T-cell (primary cell): ENCODE measurements around the gene ETV6. TPM values are rescaled to one million over a fixed set of nuclear protein-coding genes. Genes with fewer than 3 reads are reported as not detected.
"Not testable (repeated sequence)": the region's sequence is repeated elsewhere in the genome, so short reads cannot be mapped to it uniquely, and the experiment has no call there.

Experiments used
- ATAC-seq, 4 experiments: fragments of 200-7000 bp in 3 of 4; fragments of 150-1000 bp in 1 of 4; cut with Tn5 transposase; replicated peaks in 1 of 4; 1 replicate in 3 of 4; 2 replicates in 1 of 4; pipeline ENCODE4 v1.10.0; 2021; ENCODE audit warnings: moderate library complexity in 3 of 4, mild to moderate bottlenecking in 2 of 4, moderate number of reproducible peaks in 1 of 4
- CTCF ChIA-PET, 2 donors: fragments of 300-600 bp; sonication (Branson Sonifier 250); formaldehyde crosslinking; loops; one replicate each; lab custom pipeline; 2022; ENCODE audit warnings: antibody characterized with exemption in 2 of 2; lab: Charles Lee
- POLR2A ChIA-PET, 2 donors: fragments of 300-600 bp; sonication (Branson Sonifier 250); formaldehyde crosslinking; loops; one replicate each; lab custom pipeline; 2022; ENCODE audit warnings: antibody characterized with exemption in 2 of 2; lab: Charles Lee
- DNase-seq, 35 experiments: peaks; one replicate each; pipeline versions ENCODE4 v3.0.0 to v3.0.0-alpha.2; 2013 to 2023
- H3K27ac ChIP-seq: one replicate; pipeline ENCODE4 v1.5.1; 2013; ENCODE audit warnings: low read length
- H3K27me3 ChIP-seq, 2 experiments: replicated peaks in 1 of 2; 1 replicate in 1 of 2; 2 replicates in 1 of 2; pipeline versions ENCODE4 v1.6.1 to v1.7.0; 2013; ENCODE audit warnings: low read length in 1 of 2, mixed read lengths in 1 of 2; ENCODE audit not compliant: control insufficient read depth in 2 of 2, insufficient read depth in 2 of 2; ENCODE audit errors: extremely low read depth in 1 of 2
- H3K36me3 ChIP-seq, 2 donors: 1 replicate in 1 of 2; 2 replicates in 1 of 2; pipeline versions ENCODE4 v1.6.1 to v1.7.0; 2013; ENCODE audit warnings: low read length in 1 of 2; ENCODE audit not compliant: control insufficient read depth in 2 of 2, insufficient read depth in 1 of 2; ENCODE audit errors: extremely low read depth in 1 of 2
- H3K4me1 ChIP-seq, 2 experiments: 1 replicate in 1 of 2; 2 replicates in 1 of 2; pipeline versions ENCODE4 v1.6.1 to v1.7.0; 2013; ENCODE audit warnings: low read length in 2 of 2, mixed read lengths in 1 of 2; ENCODE audit not compliant: insufficient read depth in 2 of 2, control insufficient read depth in 1 of 2; ENCODE audit errors: extremely low read depth in 1 of 2
- H3K4me3 ChIP-seq, 2 donors: 1 replicate in 1 of 2; 2 replicates in 1 of 2; pipeline versions ENCODE4 v1.5.1 to v1.7.0; 2013; ENCODE audit warnings: mild to moderate bottlenecking in 2 of 2, low read length in 1 of 2, moderate library complexity in 1 of 2; ENCODE audit not compliant: control insufficient read depth in 1 of 2; ENCODE audit errors: extremely low read depth in 1 of 2
- H3K9me3 ChIP-seq: 2 replicates; pipeline ENCODE4 v1.7.0; 2013
- H3K27ac Mint-ChIP-seq, 2 donors: one replicate each; pipeline ENCODE4 v1.8.0; 2020 to 2021; ENCODE audit warnings: mild to moderate bottlenecking in 2 of 2, mixed read lengths in 2 of 2
- H3K27me3 Mint-ChIP-seq, 2 donors: one replicate each; pipeline ENCODE4 v1.8.0; 2021 to 2022; ENCODE audit warnings: mixed read lengths in 2 of 2
- H3K36me3 Mint-ChIP-seq: one replicate; pipeline ENCODE4 v1.8.0; 2021; ENCODE audit warnings: mixed read lengths
- H3K4me1 Mint-ChIP-seq, 3 donors: one replicate each; pipeline ENCODE4 v1.8.0; 2020 to 2022; ENCODE audit warnings: mixed read lengths in 3 of 3, mild to moderate bottlenecking in 1 of 3
- H3K4me3 Mint-ChIP-seq, 3 donors: one replicate each; pipeline ENCODE4 v1.8.0; 2020 to 2022; ENCODE audit warnings: mild to moderate bottlenecking in 3 of 3, mixed read lengths in 3 of 3, moderate library complexity in 3 of 3
- H3K9me3 Mint-ChIP-seq, 3 donors: one replicate each; pipeline ENCODE4 v1.8.0; 2020 to 2022; ENCODE audit warnings: mixed read lengths in 3 of 3
- WGBS: methylation state at CpG from one replicate; pipeline ENCODE4 v1.1.5; 2013; ENCODE audit warnings: missing lambda C conversion rate; ENCODE audit not compliant: insufficient coverage; 5-methylcytosine and 5-hydroxymethylcytosine counted together
- total RNA-seq, 35 experiments: library from RNA in 6 of 35; stranded (reverse) in 6 of 35; fragments of 120-200 nt in 1 of 35; gene quantifications; one replicate each; pipeline versions ENCODE4 v1.2.1 to v1.2.4 and lab custom pipeline; 2013 to 2026

Gene ETV6
- total RNA-seq, 5 donors from 2014 or later (not counting 1 experiment from before 2014, with no cell fraction given) = 24.8 to 36.3 (median 31.3) TPM

GRCh38 chr12:11628353-11628752, 21.1 kb upstream of the ETV6 start:
- no peak overlapping the region for H3K4me3 ChIP-seq
- Mint-ChIP-seq H3K4me3 (no peak overlapping the region), H3K36me3 (no peaks in the 10 kb centered on the region), H3K4me1 (no peaks in the 10 kb centered on the region), H3K27ac (no peak overlapping the region), H3K27me3 (no peaks in the 10 kb centered on the region), H3K9me3 (peaks cover 0 to 4% (median 0%) of the 10 kb centered on the region in 3 donors)
- H3K4me1 ChIP-seq = no peaks in the 10 kb centered on the region
- WGBS = 67% methylated on average over 3 of the region's 7 CpGs
- no peaks in the 10 kb centered on the region for H3K9me3 ChIP-seq
- no peaks in the 10 kb centered on the region for H3K36me3 ChIP-seq
- ChIA-PET POLR2A (interaction anchor here in 1 of 2 donors (0.5 kb wide), 1 partner anchor 204 kb away, joined by 4 read pairs; no protein-coding TSS in a partner anchor), CTCF (interaction anchor here in 1 of 2 donors (0.7 kb wide), 1 partner anchor 45 kb away, joined by 3 read pairs; no protein-coding TSS in a partner anchor)
- H3K27me3 ChIP-seq = no peaks in the 10 kb centered on the region
- no peak for DNase-seq
- no peak for ATAC-seq
- no peak overlapping the region for H3K27ac ChIP-seq

GRCh38 chr12:11630046-11630706, 19.3 kb upstream of the ETV6 start:
- whole genome bisulfite sequencing = 94% methylated on average over 2 of the region's 5 CpGs
- H3K27ac Mint-ChIP-seq = no peak overlapping the region
- no peaks in the 10 kb centered on the region for H3K36me3 Mint-ChIP-seq
- Histone ChIP-seq H3K36me3 (no peaks in the 10 kb centered on the region), H3K4me3 (no peak overlapping the region), H3K4me1 (no peaks in the 10 kb centered on the region), H3K27ac (no peak overlapping the region), H3K9me3 (no peaks in the 10 kb centered on the region), H3K27me3 (no peaks in the 10 kb centered on the region)
- ChIA-PET CTCF (interaction anchor here in 1 of 2 donors (1.0 kb wide), 1 partner anchor 293 kb away, joined by 3 read pairs; no protein-coding TSS in a partner anchor), POLR2A (no interaction called here)
- H3K9me3 Mint-ChIP-seq = no peaks in the 10 kb centered on the region
- H3K4me1 Mint-ChIP-seq = no peaks in the 10 kb centered on the region
- no peak overlapping the region for H3K4me3 Mint-ChIP-seq
- DNase-seq (no peak), ATAC-seq (no peak)
- H3K27me3 Mint-ChIP-seq = no peaks in the 10 kb centered on the region

GRCh38 chr12:11631288-11631687, 18.2 kb upstream of the ETV6 start:
- no peaks in the 10 kb centered on the region for H3K4me1 ChIP-seq
- Mint-ChIP-seq H3K36me3 (peaks cover 5% of the 10 kb centered on the region), H3K27ac (no peak overlapping the region), H3K4me3 (no peak overlapping the region), H3K4me1 (no peaks in the 10 kb centered on the region), H3K27me3 (no peaks in the 10 kb centered on the region), H3K9me3 (peaks cover 0 to 4% (median 0%) of the 10 kb centered on the region in 3 donors)
- H3K4me3 ChIP-seq = no peak overlapping the region
- H3K27ac ChIP-seq = no peak overlapping the region
- ATAC-seq (no peak), DNase-seq (no peak)
- no peaks in the 10 kb centered on the region for H3K9me3 ChIP-seq
- no CpG with 5 or more reads among the region's 1 CpG for WGBS
- ChIA-PET CTCF (no interaction called here), POLR2A (interaction anchor here in 1 of 2 donors (0.6 to 0.7 kb wide), 2 partner anchors 20 to 77 kb away, joined by 3 read pairs; no protein-coding TSS in a partner anchor)
- no peaks in the 10 kb centered on the region for H3K36me3 ChIP-seq
- no peaks in the 10 kb centered on the region for H3K27me3 ChIP-seq

- H3K27ac ChIP-seq, H3K27me3 Mint-ChIP-seq, H3K27ac Mint-ChIP-seq, H3K9me3 ChIP-seq, H3K9me3 Mint-ChIP-seq, ATAC-seq, DNase-seq, H3K4me3 Mint-ChIP-seq, H3K4me1 Mint-ChIP-seq, H3K4me3 ChIP-seq, CTCF ChIA-PET, H3K27me3 ChIP-seq, H3K36me3 ChIP-seq, H3K36me3 Mint-ChIP-seq, H3K4me1 ChIP-seq: not testable (repeated sequence)
- 100% methylated on average over 1 of the region's 9 CpGs for WGBS
- POLR2A ChIA-PET = interaction anchor here in 1 of 2 donors (0.7 kb wide), 1 partner anchor 76 kb away, joined by 3 read pairs; no protein-coding TSS in a partner anchor
Observed at GRCh38 chr12:11631881-11632280, 17.6 kb upstream of the ETV6 start.

- H3K4me1 Mint-ChIP-seq = no peaks in the 10 kb centered on the region
- no CpG with 5 or more reads among the region's 6 CpGs for WGBS
Observed at GRCh38 chr12:11633968-11634367, 15.5 kb upstream of the ETV6 start.

GRCh38 chr12:11635341-11635740, 14.1 kb upstream of the ETV6 start:
- peaks cover 5% of the 10 kb centered on the region for H3K36me3 Mint-ChIP-seq
- H3K9me3 Mint-ChIP-seq = peaks cover 0 to 4% (median 0%) of the 10 kb centered on the region in 3 donors
- Histone ChIP-seq H3K4me1 (no peaks in the 10 kb centered on the region), H3K4me3 (no peak overlapping the region), H3K9me3 (no peaks in the 10 kb centered on the region), H3K36me3 (no peaks in the 10 kb centered on the region), H3K27me3 (no peaks in the 10 kb centered on the region), H3K27ac (no peak overlapping the region)
- no peak for DNase-seq
- ATAC-seq = no peak
- ChIA-PET POLR2A (no interaction called here), CTCF (interaction anchor here in 1 of 2 donors (0.6 kb wide), 1 partner anchor 131 kb away, joined by 3 read pairs; no protein-coding TSS in a partner anchor)
- no CpG with 5 or more reads among the region's 2 CpGs for WGBS
- H3K4me3 Mint-ChIP-seq = no peak overlapping the region
- no peak overlapping the region for H3K27ac Mint-ChIP-seq
- H3K4me1 Mint-ChIP-seq = no peaks in the 10 kb centered on the region
- H3K27me3 Mint-ChIP-seq = no peaks in the 10 kb centered on the region

More at GRCh38 chr12:11633968-11634367, 15.5 kb upstream of the ETV6 start:
- Histone ChIP-seq H3K4me3 (no peak overlapping the region), H3K36me3 (no peaks in the 10 kb centered on the region), H3K4me1 (no peaks in the 10 kb centered on the region), H3K9me3 (no peaks in the 10 kb centered on the region), H3K27ac (no peak overlapping the region), H3K27me3 (no peaks in the 10 kb centered on the region)
- ChIA-PET POLR2A (interaction anchor here in 1 of 2 donors (0.6 kb wide), 1 partner anchor 1480 kb away, joined by 8 read pairs; no protein-coding TSS in a partner anchor), CTCF (no interaction called here)
- DNase-seq = no peak
- ATAC-seq = no peak
- Mint-ChIP-seq H3K4me3 (no peak overlapping the region), H3K27me3 (no peaks in the 10 kb centered on the region), H3K27ac (no peak overlapping the region), H3K9me3 (peaks cover 0 to 4% (median 0%) of the 10 kb centered on the region in 3 donors), H3K36me3 (peaks cover 5% of the 10 kb centered on the region)
